ES-I3 (cell line): ENCODE results near the gene RNF187.

Source experiments
- H3K36me3 ChIP-seq: 2 replicates; pipeline ENCODE4 v1.6.1; 2013; ENCODE audit warnings: mild to moderate bottlenecking, low read length, control low read depth, moderate library complexity; ENCODE audit not compliant: insufficient read depth
- H3K4me1 ChIP-seq: 2 replicates; pipeline ENCODE4 v1.6.1; 2013; ENCODE audit warnings: mild to moderate bottlenecking, control low read depth, low read length; ENCODE audit not compliant: insufficient read depth
- H3K9ac ChIP-seq: 2 replicates; pipeline ENCODE4 v1.6.1; 2013; ENCODE audit warnings: low read depth, mild to moderate bottlenecking, low read length, moderate library complexity
- H3K9me3 ChIP-seq: 2 replicates; pipeline ENCODE4 v1.6.1; 2013; ENCODE audit warnings: mild to moderate bottlenecking, low read length, moderate library complexity; ENCODE audit not compliant: control insufficient read depth, insufficient read depth

The RNF187 gene

DNA sequence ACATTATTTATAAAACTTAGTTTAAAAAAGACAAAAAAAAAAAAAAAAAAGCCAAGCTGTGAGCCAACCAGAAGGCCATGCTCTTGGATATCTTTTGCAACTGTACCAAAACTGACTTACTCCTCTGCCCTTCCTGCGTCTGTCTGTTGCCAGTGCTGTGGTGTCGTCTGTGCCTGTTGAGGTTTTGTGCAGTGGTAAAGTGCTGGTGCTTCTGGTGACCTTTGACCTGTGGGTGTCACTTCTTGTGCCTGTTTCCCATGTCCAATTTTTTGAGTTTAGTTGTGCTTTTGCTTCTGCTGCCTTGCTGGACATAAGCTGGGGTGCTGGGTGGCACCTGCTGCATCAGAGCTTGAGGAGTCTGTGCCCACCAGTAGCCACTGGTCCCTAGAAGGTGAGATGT lies 41.4 kb downstream of the RNF187 start:
- Histone ChIP-seq H3K9ac (no peak overlapping the region), H3K4me1 (no peaks in the 10 kb centered on the region), H3K36me3 (no peaks in the 10 kb centered on the region), H3K9me3 (no peaks in the 10 kb centered on the region)

DNA sequence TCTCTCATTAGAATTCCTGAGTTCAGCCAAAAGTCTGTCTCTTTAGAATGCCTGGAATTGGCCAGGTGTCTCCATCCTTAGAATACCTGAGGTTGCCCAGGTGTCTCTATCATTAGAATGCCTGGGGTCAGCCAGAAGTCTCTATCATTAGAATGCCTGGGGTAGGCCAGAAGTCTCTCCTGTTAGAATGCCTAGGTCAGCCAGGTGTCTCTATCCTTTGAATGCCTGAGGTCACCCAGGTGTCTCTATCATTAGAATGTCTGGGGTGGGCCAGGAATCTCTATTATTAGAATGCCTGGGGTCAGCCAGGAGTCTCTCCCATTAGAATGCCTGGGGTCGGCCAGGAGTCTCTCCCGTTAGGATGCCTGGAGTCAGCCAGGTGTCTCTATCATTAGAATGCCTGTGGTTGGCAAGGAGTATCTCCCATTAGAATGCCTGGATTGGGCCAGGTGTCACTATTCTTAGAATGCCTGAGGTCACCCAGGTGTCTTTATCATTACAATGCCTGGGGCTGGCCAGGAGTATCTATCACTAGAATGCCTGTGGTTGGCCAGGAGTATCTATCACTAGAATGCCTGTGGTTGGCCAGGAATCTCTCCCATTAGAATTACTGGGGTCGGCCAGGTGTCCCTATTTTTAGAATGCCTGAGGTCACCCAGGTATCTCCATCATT lies 43.0 kb downstream of the RNF187 start:
- H3K9ac ChIP-seq = no peak overlapping the region
- no peaks in the 10 kb centered on the region for H3K9me3 ChIP-seq
- no peaks in the 10 kb centered on the region for H3K36me3 ChIP-seq
- H3K4me1 ChIP-seq = no peaks in the 10 kb centered on the region

DNA sequence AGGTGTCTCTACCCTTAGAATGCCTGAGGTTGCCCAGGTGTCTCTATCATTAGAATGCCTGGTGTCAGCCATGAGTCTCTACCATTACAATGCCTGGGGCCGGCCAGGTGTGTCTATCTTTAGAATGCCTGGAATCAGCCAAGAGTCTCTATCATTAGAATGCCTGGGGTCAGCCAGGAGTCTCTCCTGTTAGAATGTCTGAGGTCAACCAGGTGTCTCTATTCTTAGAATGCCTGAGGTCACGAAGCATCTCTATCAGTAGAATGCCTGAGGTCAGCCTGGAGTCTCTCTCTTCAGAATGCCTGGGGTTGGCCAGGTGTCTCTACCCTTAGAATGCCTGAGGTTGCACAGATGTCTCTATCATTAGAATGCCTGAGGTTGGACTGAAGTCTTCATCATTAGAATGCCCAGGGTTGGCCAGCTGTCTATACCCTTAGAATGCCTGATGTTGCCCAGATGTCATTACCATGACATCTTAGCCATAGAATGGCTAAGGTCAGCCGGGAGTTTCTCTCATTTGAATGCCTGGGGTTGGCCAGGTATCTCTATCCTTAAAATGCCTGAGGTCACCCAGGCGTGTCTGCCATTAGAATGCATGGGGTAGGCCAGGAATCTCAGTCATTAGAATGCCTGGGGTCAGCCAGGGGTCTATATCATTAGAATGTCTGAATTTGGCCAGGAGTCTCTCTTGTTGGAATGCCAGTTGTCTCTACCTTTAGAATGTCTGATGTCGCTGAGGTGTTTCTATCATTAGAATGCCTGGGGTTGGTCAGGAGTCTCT lies 44.0 kb downstream of the RNF187 start:
- Histone ChIP-seq H3K9ac (no peak overlapping the region), H3K36me3 (no peaks in the 10 kb centered on the region), H3K9me3 (no peaks in the 10 kb centered on the region), H3K4me1 (no peaks in the 10 kb centered on the region)

DNA sequence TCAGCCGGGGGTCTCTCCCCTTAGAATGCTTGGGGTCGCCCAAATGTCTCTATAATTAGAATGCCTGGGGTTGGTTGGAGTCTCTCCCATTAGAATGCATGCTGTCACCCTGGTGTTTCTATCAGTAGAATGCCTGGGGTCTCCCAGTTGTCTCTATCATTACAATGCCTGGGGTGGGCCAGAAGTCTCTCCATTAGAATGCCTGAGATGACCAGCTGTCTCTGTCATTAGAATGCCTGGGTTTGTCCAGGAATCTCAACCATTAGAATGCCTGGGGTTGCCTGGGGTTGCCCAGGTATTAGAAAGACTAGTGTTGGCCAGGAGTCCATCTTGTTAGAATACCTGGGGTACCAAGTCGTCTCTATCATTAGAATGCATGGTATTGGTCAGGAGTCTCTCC lies 51.6 kb downstream of the RNF187 start:
- Histone ChIP-seq H3K9me3 (no peaks in the 10 kb centered on the region), H3K4me1 (no peaks in the 10 kb centered on the region), H3K36me3 (no peaks in the 10 kb centered on the region), H3K9ac (no peak overlapping the region)

DNA sequence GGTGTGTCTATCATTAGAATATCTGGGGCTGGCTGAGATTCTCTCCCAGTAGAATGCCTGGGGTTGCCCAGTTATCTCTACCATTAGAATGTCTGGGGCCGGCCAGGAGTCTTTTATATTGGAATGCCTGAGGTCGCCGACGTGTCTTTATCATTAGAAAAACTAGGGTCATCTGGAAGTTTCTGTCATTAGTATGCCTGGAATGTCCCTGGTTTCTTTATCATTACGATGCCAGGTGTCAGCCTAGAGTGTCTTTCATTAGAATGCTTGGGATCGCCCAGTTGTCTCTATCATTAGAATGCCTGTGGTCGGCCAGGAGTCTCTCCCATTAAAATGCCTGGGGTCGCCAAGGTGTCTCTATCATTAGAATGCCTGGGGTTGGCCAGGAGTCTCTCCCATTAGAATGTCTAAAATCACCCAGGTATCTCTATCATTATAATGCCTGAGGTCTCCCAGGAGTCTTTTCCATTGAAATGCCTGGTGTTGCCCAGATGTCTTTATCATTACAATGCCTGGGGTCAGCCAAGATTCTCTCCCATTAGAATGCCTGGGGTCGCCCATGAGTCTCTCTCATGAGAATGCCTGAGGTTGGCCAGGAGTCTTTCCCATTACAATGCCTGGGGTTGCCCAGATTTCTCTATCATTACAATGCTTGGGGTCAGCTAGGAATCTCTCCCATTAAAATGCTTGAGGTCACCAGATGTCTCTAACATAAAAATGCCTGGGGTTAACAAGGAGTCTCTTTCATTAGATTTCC lies 53.2 kb downstream of the RNF187 start:
- Histone ChIP-seq H3K9me3 (no peaks in the 10 kb centered on the region), H3K4me1 (no peaks in the 10 kb centered on the region), H3K9ac (no peak overlapping the region), H3K36me3 (no peaks in the 10 kb centered on the region)

DNA sequence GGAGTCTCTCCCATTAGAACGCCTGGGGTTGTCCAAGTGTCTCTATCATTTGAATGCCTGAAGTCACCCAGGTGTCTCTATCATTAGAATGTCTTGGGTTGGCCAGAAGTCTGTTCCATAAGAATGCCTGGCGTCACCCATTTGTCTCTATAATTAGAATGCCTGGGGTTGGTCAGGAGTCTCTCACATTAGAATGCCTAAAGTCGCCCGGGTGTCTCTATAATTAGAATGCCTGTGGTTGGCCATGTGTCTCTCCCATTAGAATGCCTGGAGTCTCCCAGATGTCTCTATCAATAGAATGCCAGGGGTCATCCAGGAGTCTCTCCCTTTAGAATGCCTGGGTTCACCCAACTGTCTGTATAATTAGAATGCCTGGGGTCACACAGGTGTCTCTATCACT lies 54.5 kb downstream of the RNF187 start:
- Histone ChIP-seq H3K36me3 (no peaks in the 10 kb centered on the region), H3K9ac (no peak overlapping the region), H3K4me1 (no peaks in the 10 kb centered on the region), H3K9me3 (no peaks in the 10 kb centered on the region)

DNA sequence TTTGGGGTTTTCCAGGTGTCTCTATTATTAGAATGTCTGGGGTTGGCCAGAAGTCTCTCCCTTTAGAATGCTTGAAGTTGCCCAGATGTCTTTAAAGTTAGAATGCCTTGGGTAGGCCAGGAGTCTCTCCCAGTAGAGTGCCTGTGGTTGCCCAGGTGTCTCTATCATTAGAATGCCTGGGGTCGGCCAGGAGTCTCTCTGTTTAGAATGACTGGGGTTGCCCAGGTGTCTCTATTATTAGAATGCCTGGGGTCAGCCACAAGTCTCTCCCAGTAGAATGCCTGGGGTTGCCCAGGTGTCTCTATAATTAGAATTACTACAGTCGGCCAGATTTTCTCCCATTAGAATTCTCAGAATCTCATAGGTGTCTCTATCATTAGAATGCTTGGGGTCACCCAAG lies 55.2 kb downstream of the RNF187 start:
- no peak overlapping the region for H3K9ac ChIP-seq
- H3K4me1 ChIP-seq = no peaks in the 10 kb centered on the region
- no peaks in the 10 kb centered on the region for H3K36me3 ChIP-seq
- H3K9me3 ChIP-seq = no peaks in the 10 kb centered on the region

DNA sequence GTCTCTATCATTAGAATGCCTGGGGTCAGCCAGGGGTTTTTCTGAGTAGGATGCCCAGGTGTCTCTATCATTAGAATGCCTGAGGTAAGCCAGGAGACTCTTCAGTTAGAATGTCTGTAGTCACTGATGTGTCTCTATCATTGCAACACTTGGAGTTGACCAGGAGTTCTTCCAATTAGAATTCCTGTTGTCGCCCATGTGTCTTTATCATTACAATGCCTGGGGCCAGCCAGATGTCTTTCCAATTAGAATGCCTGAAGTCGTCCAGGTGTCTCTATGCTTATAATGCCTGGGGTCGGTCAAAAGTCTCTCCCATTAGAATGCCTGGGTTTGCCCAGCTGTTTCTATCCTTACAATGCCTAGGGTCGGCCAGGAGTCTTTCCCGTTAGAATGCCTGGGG lies 55.8 kb downstream of the RNF187 start:
- Histone ChIP-seq H3K9ac (no peak overlapping the region), H3K36me3 (no peaks in the 10 kb centered on the region), H3K9me3 (no peaks in the 10 kb centered on the region), H3K4me1 (no peaks in the 10 kb centered on the region)

DNA sequence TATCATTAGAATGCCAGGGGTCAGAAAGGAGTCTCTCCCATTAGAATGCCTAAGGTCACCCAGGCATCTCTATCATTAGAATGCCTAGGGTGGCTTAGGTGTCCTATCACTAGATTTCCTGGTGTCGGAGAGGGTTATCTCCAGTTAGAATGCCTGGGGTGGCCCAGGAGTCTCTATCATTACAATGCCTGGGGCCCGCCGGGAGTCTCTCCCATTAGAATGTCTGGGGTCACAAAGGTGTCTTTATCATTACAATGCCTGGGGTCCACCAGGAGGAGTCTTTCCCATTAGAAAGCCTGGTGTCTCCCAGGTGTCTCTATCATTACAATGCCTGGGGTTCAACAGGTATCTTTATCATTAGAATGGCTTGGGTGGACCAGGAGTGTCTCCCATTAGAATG lies 56.2 kb downstream of the RNF187 start:
- Histone ChIP-seq H3K9ac (no peak overlapping the region), H3K4me1 (no peaks in the 10 kb centered on the region), H3K36me3 (no peaks in the 10 kb centered on the region), H3K9me3 (no peaks in the 10 kb centered on the region)

DNA sequence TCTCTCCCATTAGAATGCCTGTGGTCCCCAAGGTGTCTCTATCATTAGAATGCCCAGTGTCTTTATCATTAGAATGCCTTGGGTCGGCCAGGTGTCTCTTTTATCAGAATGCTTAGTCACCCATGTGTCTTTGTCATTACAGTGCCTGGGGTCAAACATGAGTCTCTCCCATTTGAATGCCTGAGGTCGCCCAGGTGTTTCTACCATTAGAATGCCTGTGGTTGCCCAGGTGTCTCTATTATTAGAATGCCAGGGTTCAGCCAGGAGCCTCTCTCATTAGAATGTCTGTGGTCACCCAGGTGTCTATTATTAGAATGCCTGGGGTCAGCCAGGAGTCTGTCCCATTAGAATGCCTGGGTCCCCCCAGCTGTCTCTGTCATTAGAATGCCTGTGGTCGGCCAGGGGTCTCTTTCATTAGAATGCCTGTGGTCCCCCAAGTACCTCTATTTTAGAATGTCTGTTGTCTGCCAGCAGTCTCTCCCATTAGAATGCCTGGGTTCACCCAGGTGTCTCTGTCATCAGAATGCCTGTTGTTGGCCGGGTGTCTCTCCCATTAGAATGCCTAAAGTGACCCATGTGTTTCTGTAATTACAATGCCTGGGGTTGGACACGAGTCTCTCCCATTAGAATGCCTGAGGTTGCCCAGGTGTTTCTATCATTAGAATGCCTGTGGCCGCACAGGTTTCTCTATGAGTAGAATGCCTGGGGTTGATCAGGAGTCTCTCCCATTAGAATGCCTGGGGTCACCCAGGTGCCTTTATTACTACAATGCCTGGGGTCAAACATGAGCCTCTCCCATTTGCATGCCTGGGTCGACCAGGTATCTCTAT lies 57.1 kb downstream of the RNF187 start:
- Histone ChIP-seq H3K9me3 (no peaks in the 10 kb centered on the region), H3K4me1 (no peaks in the 10 kb centered on the region), H3K9ac (no peak overlapping the region), H3K36me3 (no peaks in the 10 kb centered on the region)

DNA sequence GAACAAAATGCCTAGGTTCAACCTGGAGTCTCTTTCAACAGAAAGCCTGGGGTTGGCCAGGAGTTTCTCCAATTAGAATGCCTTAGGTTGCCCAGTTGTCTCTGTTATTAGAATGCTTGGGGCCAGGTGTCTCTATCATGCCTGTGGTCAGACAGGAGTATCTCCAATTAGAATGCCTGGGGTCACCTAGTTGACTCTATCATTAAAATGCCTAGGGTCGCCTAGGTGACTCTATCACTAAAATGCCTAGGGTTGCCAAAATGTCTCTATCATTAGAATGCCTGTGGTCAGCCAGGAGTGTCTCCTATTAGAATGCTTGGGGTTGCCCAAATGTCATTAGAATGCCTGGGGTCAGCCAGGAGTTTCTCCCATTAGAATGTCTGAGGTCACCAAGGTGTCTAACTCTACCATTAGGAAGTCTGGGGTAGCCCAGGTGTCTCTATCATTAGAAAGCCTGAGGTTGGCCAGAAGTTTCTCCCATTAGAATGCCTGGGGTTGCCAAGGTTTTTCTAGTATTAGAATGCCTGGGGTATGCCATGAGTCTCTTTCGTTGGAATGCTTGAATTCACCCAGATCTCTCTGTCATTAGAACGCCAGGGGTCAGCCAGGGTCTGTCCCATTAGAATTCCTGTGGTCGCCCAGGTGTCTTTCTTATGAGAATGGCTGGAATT lies 57.9 kb downstream of the RNF187 start:
- H3K9ac ChIP-seq = no peak overlapping the region
- no peaks in the 10 kb centered on the region for H3K9me3 ChIP-seq
- no peaks in the 10 kb centered on the region for H3K36me3 ChIP-seq
- H3K4me1 ChIP-seq = no peaks in the 10 kb centered on the region
